ENCODE data around the gene SEMA5A. TPM values are rescaled to one million over a fixed set of nuclear protein-coding genes. Genes with fewer than 3 reads are reported as not detected.

Gene SEMA5A
- total RNA-seq, 1 donor from 2014 or later: 31.9 TPM

DNA sequence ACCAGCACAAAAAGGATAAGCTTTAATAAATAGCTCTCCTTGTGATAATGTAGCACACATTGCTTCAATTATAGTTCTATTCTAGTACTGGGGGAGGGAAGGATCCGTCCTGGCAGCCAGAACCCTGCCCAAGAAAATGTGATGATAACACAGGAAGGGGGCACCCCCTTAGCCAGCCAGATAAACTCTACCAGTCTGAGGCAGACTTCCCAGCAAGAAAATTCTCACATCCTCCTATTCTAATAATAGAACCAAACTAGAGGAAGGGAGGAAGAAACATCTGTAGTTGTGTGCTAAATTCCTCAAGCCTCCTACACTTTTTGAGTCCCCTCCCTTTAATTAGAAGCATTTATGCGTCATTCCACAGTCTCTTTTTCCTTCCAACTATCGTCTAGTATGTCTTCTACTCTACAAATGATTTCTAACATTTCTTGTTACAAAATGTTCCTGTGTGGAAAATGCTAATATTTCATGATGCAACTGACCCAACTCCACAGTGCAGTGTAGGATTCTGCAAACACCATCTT lies 261.0 kb downstream of the SEMA5A start:
- TF ChIP-seq, protein P1, sequence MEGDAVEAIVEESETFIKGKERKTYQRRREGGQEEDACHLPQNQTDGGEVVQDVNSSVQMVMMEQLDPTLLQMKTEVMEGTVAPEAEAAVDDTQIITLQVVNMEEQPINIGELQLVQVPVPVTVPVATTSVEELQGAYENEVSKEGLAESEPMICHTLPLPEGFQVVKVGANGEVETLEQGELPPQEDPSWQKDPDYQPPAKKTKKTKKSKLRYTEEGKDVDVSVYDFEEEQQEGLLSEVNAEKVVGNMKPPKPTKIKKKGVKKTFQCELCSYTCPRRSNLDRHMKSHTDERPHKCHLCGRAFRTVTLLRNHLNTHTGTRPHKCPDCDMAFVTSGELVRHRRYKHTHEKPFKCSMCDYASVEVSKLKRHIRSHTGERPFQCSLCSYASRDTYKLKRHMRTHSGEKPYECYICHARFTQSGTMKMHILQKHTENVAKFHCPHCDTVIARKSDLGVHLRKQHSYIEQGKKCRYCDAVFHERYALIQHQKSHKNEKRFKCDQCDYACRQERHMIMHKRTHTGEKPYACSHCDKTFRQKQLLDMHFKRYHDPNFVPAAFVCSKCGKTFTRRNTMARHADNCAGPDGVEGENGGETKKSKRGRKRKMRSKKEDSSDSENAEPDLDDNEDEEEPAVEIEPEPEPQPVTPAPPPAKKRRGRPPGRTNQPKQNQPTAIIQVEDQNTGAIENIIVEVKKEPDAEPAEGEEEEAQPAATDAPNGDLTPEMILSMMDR (conservative IDR thresholded peaks at IDR 0.05): no peak
- H3K27ac Mint-ChIP-seq (ENCODE audit: unreplicated experiment): peak overlapping the region; percentile 81
- no peaks in the 10 kb centered on the region for H3K27me3 Mint-ChIP-seq (ENCODE audit: low read depth)
- H3K36me3 Mint-ChIP-seq (ENCODE audit: low read depth): no peaks in the 10 kb centered on the region
- no peak for DNase-seq (ENCODE audit: low read depth, low spot score)
- H3K9me3 Mint-ChIP-seq: no peaks in the 10 kb centered on the region
- peaks cover 16% of the 10 kb centered on the region for H3K4me1 Mint-ChIP-seq
- H3K4me3 Mint-ChIP-seq: no peak overlapping the region

DNA sequence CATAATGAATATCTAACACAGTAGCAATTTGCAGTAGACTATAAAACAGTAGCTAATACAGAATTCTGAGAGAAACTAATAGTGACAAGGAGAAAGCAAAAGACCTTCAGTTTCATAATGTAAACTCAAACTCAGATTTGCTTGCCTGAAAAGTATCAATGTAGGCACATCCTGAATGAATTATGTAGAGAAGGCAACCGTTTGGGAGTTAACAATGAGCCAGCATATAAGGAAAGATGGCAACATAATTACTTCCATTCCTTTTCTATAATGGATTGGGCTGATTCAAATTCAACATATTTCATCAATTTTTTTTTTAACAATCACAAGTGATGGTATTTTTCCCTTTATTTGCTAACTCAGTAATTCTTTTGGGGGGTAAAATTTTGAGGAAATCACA lies 261.6 kb downstream of the SEMA5A start:
- Mint-ChIP-seq H3K27me3 (ENCODE audit: low read depth) (no peaks in the 10 kb centered on the region), H3K4me1 (peaks cover 16% of the 10 kb centered on the region), H3K9me3 (peaks cover 1% of the 10 kb centered on the region), H3K36me3 (ENCODE audit: low read depth) (peaks cover 5% of the 10 kb centered on the region), H3K27ac (ENCODE audit: unreplicated experiment) (no peak overlapping the region), H3K4me3 (no peak overlapping the region)
- no peak for DNase-seq (ENCODE audit: low read depth, low spot score)
- TF ChIP-seq, protein P1 (conservative IDR thresholded peaks at IDR 0.05): no peak

DNA sequence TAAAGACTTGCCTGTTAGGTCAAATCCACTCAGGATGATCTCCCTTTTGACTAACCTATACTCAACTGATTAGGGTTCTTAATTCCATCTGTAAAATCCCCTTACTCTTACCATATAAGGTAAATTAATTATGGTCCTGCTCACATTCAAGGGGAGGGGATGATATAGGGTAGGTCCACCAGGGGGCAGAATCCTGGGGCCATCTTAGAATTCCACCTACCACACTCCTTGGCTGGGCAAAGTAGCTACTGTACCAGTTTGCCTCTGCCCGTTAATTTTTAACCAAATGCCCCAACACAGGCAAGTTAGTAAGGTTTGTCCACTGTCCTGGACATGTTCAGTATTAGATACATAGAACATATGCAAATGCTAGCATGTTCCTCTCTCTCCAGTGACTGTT lies 262.4 kb downstream of the SEMA5A start:
- no peaks in the 10 kb centered on the region for H3K27me3 Mint-ChIP-seq (ENCODE audit: low read depth)
- no peak for DNase-seq (ENCODE audit: low read depth, low spot score)
- H3K9me3 Mint-ChIP-seq: peaks cover 4% of the 10 kb centered on the region
- H3K36me3 Mint-ChIP-seq (ENCODE audit: low read depth): peaks cover 9% of the 10 kb centered on the region
- peaks cover 15% of the 10 kb centered on the region for H3K4me1 Mint-ChIP-seq
- no peak overlapping the region for H3K27ac Mint-ChIP-seq (ENCODE audit: unreplicated experiment)
- TF ChIP-seq, protein P1 (conservative IDR thresholded peaks at IDR 0.05): no peak
- no peak overlapping the region for H3K4me3 Mint-ChIP-seq

DNA sequence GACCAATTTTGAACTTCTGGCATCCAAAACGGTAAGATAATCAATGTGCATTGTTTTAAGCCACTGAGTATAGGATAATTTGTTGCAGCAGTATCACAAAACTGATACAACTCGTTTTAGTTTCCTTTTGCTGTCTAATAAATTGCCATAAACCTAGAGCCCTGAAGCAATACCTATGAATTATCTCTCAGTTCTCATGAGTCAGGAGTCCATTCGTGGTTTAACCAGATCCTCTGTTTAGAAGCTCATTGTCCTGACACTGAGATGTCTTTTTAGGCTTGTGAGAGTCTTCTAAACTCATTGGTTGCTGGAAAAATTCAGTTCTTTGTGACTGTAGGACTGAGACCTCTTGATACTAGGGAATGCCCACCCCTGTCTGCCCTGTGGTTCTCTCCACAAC lies 262.9 kb downstream of the SEMA5A start:
- H3K4me1 Mint-ChIP-seq: peaks cover 11% of the 10 kb centered on the region
- peaks cover 7% of the 10 kb centered on the region for H3K9me3 Mint-ChIP-seq
- no peak for DNase-seq (ENCODE audit: low read depth, low spot score)
- peaks cover 12% of the 10 kb centered on the region for H3K36me3 Mint-ChIP-seq (ENCODE audit: low read depth)
- H3K27ac Mint-ChIP-seq (ENCODE audit: unreplicated experiment): no peak overlapping the region
- TF ChIP-seq, protein P1 (conservative IDR thresholded peaks at IDR 0.05): no peak
- no peak overlapping the region for H3K4me3 Mint-ChIP-seq
- no peaks in the 10 kb centered on the region for H3K27me3 Mint-ChIP-seq (ENCODE audit: low read depth)

DNA sequence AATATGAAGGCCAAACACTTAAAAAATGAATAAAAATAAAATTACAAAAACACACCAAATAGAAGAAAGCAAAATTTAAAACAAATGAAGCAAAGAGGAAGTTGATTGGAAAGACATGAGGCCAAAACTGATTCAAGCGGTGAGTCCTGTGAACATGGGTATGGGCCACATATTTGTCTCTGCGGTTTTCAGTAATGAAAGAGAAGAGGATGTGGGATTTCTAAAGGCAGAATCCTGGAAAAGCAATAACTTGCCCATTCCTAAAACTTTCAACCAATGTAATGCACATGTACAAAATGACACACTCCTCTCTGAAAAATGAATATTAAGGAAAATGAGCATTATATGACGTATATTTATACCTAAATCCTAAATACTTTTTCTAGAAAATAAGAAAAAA lies 263.7 kb downstream of the SEMA5A start:
- H3K4me3 Mint-ChIP-seq: no peak overlapping the region

More for the DNA sequence above, 263.7 kb downstream of the SEMA5A start:
- Mint-ChIP-seq H3K27ac (ENCODE audit: unreplicated experiment) (no peak overlapping the region), H3K36me3 (ENCODE audit: low read depth) (peaks cover 17% of the 10 kb centered on the region), H3K27me3 (ENCODE audit: low read depth) (no peaks in the 10 kb centered on the region), H3K9me3 (peaks cover 8% of the 10 kb centered on the region), H3K4me1 (peaks cover 11% of the 10 kb centered on the region)
- no peak for DNase-seq (ENCODE audit: low read depth, low spot score)
- TF ChIP-seq, protein P1 (conservative IDR thresholded peaks at IDR 0.05): no peak

Data from neural crest cell (in vitro differentiated cells).